Testis (tissue), 2 donors: ENCODE measurements around the gene CALCOCO2.

Experiments
- POLR2A ChIP-seq: fragments of 450-650 bp; IDR thresholded peaks from one replicate; pipeline ENCODE4 v1.6.1; 2017; ENCODE audit warnings: antibody characterized with exemption, mild to moderate bottlenecking, moderate library complexity
- TF ChIP-seq, protein P1 (sequence below), 3 experiments: fragments of 450-650 bp in 2 of 3; fragments of 200-600 bp in 1 of 3; sonication (generic) in 1 of 3; IDR thresholded peaks; one replicate each; pipeline ENCODE4 v1.5.1; 2016 to 2019; ENCODE audit warnings: antibody characterized with exemption in 3 of 3, mild to moderate bottlenecking in 2 of 3, moderate library complexity in 1 of 3

DNA sequence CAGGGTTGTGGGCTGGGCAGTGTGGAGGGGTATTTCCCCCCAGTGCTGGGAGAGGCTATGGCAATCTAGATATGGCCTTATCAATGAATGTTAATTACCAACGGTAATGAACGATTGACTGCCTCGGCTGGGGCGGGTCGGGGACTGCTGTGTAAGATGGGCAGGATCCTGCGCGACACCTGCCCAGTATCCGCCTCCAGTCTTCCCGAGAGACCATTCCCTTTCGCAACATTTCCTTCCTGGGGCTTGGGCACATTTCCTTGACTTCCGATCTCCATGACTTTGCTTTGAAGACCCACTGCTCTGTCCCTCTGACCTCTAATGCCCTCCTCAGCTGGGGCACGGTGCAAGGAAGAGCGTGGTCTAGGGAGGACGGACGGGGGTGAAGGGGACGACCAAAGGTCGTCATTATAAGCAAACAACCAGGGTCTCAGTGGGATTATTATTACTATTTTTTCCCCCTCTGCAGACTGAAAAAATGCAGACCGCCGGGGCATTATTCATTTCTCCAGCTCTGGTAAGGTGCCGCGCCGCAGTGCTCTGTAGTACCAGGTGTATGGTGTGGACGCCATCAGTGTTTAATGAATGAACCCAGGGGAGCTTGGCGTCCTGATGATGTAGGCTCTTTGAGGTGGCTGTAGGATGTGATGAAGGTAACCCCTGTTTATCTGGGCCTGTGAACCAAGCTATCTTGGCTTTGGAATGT is 62.3 kb downstream of the CALCOCO2 start:
- TF ChIP-seq, protein P1, sequence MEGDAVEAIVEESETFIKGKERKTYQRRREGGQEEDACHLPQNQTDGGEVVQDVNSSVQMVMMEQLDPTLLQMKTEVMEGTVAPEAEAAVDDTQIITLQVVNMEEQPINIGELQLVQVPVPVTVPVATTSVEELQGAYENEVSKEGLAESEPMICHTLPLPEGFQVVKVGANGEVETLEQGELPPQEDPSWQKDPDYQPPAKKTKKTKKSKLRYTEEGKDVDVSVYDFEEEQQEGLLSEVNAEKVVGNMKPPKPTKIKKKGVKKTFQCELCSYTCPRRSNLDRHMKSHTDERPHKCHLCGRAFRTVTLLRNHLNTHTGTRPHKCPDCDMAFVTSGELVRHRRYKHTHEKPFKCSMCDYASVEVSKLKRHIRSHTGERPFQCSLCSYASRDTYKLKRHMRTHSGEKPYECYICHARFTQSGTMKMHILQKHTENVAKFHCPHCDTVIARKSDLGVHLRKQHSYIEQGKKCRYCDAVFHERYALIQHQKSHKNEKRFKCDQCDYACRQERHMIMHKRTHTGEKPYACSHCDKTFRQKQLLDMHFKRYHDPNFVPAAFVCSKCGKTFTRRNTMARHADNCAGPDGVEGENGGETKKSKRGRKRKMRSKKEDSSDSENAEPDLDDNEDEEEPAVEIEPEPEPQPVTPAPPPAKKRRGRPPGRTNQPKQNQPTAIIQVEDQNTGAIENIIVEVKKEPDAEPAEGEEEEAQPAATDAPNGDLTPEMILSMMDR (IDR thresholded peaks at IDR 0.05) = no peak
- TF ChIP-seq POLR2A = no peak
